ENCODE measurements around the gene HSPBP1. TPM values are rescaled to one million over a fixed set of nuclear protein-coding genes. Genes with fewer than 3 reads are reported as not detected.

Gene HSPBP1
- total RNA-seq, 4 donors from 2014 or later = 24.2 to 48.4 (median 31.2) TPM

DNA sequence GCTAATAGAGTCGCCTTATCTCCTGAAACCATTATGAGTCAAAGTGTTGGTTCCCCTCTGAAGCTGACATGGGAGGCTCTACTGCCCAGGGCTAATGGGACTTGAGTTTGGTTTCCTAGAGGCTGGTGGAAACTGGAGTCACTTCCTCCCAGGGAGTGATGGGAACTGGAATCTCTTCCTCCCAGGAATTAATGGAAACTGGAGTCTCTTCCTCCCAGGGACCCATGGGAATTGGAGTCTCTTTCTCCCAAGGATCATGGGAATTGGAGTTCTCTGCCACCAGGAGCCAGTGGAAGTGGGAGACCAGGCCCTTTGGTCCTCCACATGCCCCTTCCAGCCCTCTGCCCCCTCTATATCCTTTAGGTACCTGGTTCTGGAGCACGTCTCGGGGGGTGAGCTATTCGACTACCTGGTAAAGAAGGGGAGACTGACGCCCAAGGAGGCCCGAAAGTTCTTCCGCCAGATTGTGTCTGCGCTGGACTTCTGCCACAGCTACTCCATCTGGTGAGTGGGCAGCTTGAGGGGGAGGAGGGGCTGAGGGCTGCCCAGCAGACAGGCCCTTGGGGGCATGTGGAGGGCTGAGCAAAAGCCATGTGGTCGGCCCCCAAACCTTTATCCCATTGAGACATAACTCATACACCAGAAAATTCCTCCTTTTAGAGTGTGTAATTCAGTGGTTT lies 9.3 kb upstream of the HSPBP1 start:
- Histone ChIP-seq H3K27me3 (no peaks in the 10 kb centered on the region), H3K36me3 (no peaks in the 10 kb centered on the region), H3K27ac (no peak overlapping the region), H3K4me3 (replicated peaks in 1 of 3) (no peak overlapping the region), H3K9me3 (no peaks in the 10 kb centered on the region), H3K4me1 (no peaks in the 10 kb centered on the region)
- intact Hi-C loops (cut with DNase I) = no loop called here
- WGBS, 2 donors = 89 to 92% methylated on average over 7 to 8 of the region's 9 CpGs
- TF ChIP-seq, protein P1, sequence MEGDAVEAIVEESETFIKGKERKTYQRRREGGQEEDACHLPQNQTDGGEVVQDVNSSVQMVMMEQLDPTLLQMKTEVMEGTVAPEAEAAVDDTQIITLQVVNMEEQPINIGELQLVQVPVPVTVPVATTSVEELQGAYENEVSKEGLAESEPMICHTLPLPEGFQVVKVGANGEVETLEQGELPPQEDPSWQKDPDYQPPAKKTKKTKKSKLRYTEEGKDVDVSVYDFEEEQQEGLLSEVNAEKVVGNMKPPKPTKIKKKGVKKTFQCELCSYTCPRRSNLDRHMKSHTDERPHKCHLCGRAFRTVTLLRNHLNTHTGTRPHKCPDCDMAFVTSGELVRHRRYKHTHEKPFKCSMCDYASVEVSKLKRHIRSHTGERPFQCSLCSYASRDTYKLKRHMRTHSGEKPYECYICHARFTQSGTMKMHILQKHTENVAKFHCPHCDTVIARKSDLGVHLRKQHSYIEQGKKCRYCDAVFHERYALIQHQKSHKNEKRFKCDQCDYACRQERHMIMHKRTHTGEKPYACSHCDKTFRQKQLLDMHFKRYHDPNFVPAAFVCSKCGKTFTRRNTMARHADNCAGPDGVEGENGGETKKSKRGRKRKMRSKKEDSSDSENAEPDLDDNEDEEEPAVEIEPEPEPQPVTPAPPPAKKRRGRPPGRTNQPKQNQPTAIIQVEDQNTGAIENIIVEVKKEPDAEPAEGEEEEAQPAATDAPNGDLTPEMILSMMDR (IDR thresholded peaks at IDR 0.05) = no peak
- no peak for TF ChIP-seq POLR2A (IDR thresholded peaks at IDR 0.05)
- no peak for DNase-seq

DNA sequence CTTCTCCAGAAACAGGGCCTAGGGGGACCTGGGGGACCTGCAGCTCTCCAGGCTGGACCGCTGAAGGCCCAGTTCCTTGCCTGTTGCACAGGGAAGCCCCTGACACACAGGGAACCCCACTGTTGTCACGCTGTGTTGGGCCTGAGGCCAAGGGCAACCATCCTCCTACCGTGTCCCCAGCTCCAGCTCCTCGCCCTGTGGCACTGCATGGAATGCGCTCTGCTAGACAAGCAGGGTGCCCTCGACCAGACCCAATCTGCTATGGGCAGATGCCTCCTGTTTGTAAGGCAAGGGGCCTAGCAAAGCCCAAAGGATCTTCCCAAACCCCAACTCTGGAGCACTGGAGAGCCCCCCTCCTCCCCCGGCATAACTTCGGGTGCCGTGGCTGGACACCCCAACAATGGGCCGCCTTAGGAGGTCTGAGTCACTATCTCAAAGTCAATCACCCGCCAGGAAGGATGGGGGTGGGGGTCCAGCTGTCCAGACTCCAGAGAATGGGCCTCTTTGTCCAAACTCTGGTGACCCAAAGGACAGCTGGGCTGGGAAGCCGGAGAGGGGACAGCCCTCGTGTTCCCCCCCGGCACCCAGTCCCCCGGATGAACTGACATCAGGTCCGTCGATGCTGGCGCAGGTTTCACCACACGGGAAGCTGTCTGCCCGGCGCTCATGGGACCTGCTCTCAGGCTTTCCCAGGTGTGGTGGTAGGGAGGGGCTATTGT lies 7.6 kb upstream of the HSPBP1 start:
- intact Hi-C loops (cut with DNase I) = no loop called here
- no peaks in the 10 kb centered on the region for H3K36me3 ChIP-seq
- WGBS, 2 donors = 89 to 94% methylated on average over 11 to 14 of the region's 21 CpGs
- TF ChIP-seq, protein P1 (IDR thresholded peaks at IDR 0.05) = no peak
- no peak for TF ChIP-seq POLR2A (IDR thresholded peaks at IDR 0.05)
- no peak for DNase-seq
- H3K4me1 ChIP-seq = no peaks in the 10 kb centered on the region
- no peak overlapping the region for H3K4me3 ChIP-seq (replicated peaks in 1 of 3)
- H3K27me3 ChIP-seq = no peaks in the 10 kb centered on the region
- H3K9me3 ChIP-seq = no peaks in the 10 kb centered on the region
- no peak overlapping the region for H3K27ac ChIP-seq

DNA sequence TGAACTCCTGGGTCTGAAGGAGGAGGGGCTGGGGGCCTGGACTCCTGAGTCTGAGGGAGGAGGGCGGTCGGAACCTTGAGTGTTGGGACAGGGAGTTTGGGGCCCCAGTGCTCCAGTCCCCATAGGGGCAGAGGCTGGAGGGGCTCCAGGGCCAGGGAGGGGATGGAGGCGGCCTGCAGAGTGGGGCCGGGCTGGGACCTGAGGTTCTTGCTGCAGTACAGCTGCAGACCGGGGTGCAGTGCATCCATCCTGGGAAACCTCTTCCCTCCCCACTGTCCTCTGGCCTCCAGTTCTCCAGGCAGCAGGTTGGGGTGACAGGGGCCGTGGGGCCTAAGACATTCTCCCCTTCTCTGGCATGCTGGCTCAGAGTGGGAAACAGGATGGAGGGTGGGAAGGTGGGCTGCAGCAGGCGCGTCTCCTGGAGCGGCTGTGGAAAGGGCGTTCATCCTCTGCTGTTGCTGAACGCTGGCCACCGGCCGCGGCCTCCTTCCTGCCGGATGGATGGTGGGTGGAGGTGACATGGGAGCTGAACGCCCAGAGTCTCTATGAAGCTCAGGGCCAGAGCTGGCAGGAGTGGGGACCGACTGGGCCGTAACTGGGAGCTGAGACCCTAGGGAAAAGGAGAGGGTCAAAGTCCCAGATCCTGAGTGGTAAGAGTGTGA lies 5.5 kb upstream of the HSPBP1 start:
- Histone ChIP-seq H3K27me3 (no peaks in the 10 kb centered on the region), H3K27ac (no peak overlapping the region)

DNA sequence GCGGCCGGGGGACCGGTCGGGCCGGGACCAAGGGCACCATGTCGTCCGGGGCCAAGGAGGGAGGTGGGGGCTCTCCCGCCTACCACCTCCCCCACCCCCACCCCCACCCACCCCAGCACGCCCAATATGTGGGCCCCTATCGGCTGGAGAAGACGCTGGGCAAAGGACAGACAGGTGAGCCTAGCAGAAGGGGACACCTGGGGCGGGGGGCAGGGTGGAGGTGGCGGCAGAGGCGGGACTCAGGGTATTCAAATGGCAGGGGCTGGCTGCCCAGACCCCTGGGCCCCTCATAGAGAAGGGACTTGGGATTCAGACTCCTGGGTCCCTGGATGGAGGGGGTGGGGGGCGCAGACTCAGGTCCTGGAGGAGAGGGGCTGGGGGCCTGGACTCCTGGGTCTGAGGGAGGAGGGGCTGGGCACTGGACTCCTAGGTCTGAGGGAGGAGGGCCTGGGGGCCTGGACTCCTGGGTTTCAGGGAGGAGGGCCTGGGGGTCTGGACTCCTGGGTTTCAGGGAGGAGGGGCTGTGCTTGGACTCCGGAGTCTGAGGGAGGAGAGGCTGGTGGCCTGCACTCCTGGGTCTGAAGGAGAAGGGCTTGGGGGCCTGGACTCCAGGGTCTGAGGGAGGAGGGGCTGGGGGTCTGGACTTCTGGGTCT lies 4.6 kb upstream of the HSPBP1 start:
- WGBS, 2 donors = 57% methylated on average over 1 of the region's 16 CpGs; no CpG with 5 or more reads in 1 of the 2 donors
- Histone ChIP-seq H3K27ac (peak overlapping the region in 2 of 3 donors; percentile 17 to 58), H3K4me3 (replicated peaks in 1 of 3) (peak overlapping the region in 1 of 3 donors; percentile 32), H3K36me3 (no peaks in the 10 kb centered on the region), H3K27me3 (no peaks in the 10 kb centered on the region), H3K9me3 (no peaks in the 10 kb centered on the region), H3K4me1 (peaks cover under 1 to 6% of the 10 kb centered on the region in 2 donors)
- intact Hi-C loops (cut with DNase I) = no loop called here
- DNase-seq = no peak
- TF ChIP-seq, protein P1 (IDR thresholded peaks at IDR 0.05) = no peak
- no peak for TF ChIP-seq POLR2A (IDR thresholded peaks at IDR 0.05)

More for the DNA sequence above, 5.5 kb upstream of the HSPBP1 start:
- 53 to 54% methylated on average over 16 of the region's 18 CpGs for WGBS, 2 donors
- H3K4me3 ChIP-seq (replicated peaks in 1 of 3) = no peak overlapping the region
- intact Hi-C loops (cut with DNase I) = no loop called here
- no peaks in the 10 kb centered on the region for H3K36me3 ChIP-seq
- no peak for TF ChIP-seq POLR2A (IDR thresholded peaks at IDR 0.05)
- TF ChIP-seq, protein P1 (IDR thresholded peaks at IDR 0.05) = no peak
- no peaks in the 10 kb centered on the region for H3K9me3 ChIP-seq
- H3K4me1 ChIP-seq = peaks cover 0 to 3% of the 10 kb centered on the region in 2 donors
- DNase-seq = no peak
